Omental fat pad (tissue), 4 donors: ENCODE results near the gene KLF11. TPM values are rescaled to one million over a fixed set of nuclear protein-coding genes. Genes with fewer than 3 reads are reported as not detected.

Experiments
- ATAC-seq: fragments of 150-250 bp; one replicate; pipeline ENCODE4 v1.9.1; 2016; ENCODE audit warnings: mild to moderate bottlenecking, moderate library complexity; ENCODE audit not compliant: low FRiP score
- DNase-seq: peaks from one replicate; pipeline ENCODE4 v3.0.0-alpha.2; 2019; ENCODE audit warnings: low spot score
- total RNA-seq, 4 donors: library from RNA; depleted of rRNA; stranded (reverse); fragments of >200 nt; gene quantifications; one replicate each; pipeline ENCODE4 v1.1.0, GENCODE V29; 2016
- TF ChIP-seq, protein P1 (sequence below), 3 donors: fragments of 450-650 bp; IDR thresholded peaks; one replicate each; pipeline ENCODE4 v1.5.1; 2016 to 2017; ENCODE audit warnings: antibody characterized with exemption in 3 of 3, mild to moderate bottlenecking in 3 of 3, moderate library complexity in 2 of 3

The KLF11 gene
- total RNA-seq, 4 donors from 2014 or later, result 35.8 to 63.6 (median 37.3) TPM

DNA sequence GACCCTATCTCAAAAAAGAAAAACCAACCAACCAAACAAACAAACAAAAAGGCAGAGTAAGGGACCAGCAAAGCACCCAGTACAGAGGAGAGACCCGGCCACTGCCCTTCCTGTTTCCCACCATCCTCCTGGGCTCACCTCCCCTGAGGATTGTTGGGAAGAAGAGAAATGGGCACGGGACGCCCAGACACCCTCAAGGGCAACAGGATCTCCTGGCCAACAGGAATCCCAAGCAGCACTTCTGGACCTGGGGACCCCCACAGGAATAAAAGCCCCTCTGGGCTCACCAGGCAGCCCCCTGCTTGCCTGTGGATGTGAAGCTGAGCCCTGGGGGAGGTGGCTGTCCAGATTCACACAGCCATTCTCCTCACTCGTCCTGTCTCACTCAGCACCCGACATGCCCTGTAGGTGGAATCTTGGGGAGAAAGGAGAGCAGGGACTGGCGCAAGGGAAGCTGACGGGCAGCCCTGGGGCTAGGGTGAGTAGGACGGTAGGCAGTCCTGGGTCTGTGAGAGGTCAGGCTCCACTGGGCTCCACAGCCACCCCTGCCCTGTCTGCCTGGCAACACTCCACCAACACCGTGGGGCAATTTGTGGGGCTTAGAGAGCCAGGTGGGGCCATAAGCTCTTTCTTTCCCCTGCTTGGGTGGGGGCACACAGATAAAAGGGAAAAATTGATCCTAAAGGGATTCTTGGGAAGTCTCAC lies 18.0 kb downstream of the KLF11 start:
- ATAC-seq, result no peak
- TF ChIP-seq, protein P1, sequence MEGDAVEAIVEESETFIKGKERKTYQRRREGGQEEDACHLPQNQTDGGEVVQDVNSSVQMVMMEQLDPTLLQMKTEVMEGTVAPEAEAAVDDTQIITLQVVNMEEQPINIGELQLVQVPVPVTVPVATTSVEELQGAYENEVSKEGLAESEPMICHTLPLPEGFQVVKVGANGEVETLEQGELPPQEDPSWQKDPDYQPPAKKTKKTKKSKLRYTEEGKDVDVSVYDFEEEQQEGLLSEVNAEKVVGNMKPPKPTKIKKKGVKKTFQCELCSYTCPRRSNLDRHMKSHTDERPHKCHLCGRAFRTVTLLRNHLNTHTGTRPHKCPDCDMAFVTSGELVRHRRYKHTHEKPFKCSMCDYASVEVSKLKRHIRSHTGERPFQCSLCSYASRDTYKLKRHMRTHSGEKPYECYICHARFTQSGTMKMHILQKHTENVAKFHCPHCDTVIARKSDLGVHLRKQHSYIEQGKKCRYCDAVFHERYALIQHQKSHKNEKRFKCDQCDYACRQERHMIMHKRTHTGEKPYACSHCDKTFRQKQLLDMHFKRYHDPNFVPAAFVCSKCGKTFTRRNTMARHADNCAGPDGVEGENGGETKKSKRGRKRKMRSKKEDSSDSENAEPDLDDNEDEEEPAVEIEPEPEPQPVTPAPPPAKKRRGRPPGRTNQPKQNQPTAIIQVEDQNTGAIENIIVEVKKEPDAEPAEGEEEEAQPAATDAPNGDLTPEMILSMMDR (IDR thresholded peaks at IDR 0.05), result no peak
- DNase-seq, result no peak

DNA sequence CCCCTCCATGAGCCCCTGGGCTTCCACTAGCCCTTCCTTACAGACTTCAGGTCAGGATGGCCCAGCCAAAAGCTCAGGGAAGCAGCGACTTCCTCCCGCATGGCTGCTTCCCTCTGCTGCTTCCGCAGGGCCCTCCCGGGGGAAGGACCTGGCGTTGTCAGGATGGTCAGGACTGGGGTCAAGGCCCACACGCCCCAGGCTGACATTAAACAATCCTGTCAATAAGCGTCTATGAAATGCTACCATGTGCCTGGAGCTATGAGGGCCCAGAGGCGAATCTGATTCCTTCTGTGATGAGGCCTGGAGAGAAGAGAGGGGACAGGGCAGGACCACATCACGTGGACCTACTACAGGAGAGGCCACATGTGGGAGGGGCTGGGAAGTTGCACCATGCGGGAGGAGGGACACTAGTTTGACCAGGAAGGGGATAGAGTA lies 19.6 kb downstream of the KLF11 start:
- TF ChIP-seq, protein P1 (IDR thresholded peaks at IDR 0.05), result no peak
- no peak for ATAC-seq
- DNase-seq, result no peak

DNA sequence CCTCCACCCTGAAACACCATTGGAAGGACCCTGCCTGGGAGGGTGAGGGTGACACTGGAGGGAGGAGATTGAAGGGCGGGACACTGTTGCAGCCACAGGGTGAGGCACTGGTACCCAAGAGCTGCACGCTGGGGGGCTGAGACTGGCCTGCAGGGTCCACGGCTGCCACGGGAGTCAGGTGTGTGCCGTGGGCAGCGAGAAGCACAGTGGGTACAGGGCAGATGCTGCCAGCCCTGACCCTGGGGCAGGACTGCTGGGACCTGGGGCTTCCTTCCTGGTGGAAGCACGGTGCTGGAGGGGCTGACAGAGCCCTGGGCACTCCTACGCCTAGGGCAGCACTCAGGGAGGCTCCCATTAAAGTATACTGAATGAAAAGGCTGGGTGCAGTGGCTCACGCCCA lies 20.2 kb downstream of the KLF11 start:
- TF ChIP-seq, protein P1 (IDR thresholded peaks at IDR 0.05), result no peak
- DNase-seq, result no peak

DNA sequence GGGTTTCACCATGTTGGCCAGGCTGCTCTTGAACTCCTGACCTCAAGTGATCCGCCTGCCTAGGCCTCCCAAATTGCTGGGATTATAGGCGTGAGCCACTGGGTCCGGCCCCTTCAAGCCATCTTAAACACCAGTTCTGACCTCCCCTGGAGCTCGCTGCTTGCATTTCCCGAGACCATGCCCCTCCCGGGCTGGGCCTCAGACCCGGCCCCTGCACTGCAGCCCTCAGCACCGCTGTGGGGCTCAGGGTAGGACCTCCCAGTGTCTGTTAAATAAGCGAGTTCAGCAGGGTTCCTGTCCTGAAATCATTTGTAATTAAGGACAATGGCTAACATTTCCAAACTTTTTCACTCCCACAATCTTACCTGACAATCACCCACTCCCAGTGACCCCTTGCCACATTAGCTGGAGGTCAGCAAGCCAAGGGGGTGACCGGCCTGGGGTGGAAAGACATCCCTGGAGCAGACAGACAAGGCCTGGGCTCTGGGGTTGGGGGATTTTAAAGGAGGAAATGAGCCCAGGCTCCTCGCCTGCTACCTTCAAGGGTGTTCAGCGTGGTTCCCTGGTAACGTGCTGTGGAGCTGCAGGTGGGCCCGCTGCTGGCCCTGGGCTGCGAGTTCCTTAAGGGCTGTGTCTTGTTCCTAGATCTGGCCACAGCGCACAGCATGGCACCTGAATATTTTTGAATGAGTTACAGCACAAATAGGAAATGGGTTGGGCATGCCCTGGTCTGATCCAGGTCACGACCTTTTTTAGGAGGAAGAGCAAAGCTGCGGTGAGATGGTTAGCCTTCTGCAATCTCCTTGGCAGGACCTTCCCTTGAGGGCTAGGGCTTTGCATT lies 21.8 kb downstream of the KLF11 start:
- DNase-seq, result no peak
- no peak for ATAC-seq
- TF ChIP-seq, protein P1 (IDR thresholded peaks at IDR 0.05), result no peak

More for the DNA sequence above, 20.2 kb downstream of the KLF11 start:
- no peak for ATAC-seq

DNA sequence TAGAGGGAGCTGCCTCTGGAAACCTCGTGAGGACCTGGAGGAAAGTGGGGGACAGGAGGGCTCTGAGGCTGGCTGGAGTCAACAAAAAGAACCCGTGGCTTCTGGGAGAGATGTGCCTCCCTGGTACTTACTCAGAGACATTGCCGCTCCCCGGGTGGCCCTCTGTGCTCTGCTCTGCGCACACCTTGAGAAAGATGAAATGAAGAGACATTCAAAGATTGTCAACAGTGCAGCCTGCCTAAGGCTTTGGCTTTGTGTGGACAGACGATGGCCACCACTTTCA lies 22.4 kb downstream of the KLF11 start:
- TF ChIP-seq, protein P1 (IDR thresholded peaks at IDR 0.05), result no peak
- DNase-seq (no peak), ATAC-seq (no peak)

DNA sequence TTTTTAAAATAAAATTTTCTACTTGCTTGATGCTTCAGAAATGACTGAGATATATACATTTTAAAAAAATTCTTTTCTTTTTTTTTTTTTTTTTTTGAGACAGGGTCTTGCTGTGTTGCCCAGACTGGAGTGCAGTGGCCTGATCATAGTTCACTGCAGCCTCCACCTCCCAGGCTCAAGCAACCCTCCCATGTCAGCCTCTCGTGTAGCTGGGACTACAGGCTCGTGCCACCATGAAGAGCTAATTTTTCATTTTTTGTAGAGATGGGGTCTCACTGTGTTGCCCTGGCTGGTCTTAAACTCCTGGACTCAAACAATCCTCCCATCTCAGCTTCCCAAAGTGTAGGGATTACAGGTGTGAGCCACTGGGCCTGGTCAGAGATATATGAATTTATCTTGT lies 24.0 kb downstream of the KLF11 start:
- no peak for DNase-seq
- ATAC-seq, result no peak
- TF ChIP-seq, protein P1 (IDR thresholded peaks at IDR 0.05), result no peak

DNA sequence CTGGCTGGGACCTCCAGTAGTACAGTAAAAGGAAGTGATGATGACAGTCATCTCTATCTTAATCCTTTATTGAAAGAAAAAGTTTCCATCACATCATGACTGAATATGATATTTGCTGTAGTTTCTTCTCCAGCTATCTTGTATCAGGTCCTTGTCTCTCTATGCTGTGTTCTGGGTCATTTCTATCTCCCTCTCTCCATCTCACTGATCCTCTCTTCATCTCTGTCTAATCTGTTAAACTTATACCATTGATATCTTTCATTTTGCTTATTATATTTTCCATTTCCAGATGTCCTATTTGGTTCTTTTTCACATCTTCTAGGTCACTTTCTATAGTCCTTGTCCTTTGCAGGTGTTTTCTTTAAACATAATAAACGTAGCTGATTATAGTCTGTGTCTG lies 24.5 kb downstream of the KLF11 start:
- DNase-seq (no peak), ATAC-seq (no peak)
- TF ChIP-seq, protein P1 (IDR thresholded peaks at IDR 0.05), result no peak
